T-cell (primary cell): ENCODE measurements around the gene MYOD1. TPM values are rescaled to one million over a fixed set of nuclear protein-coding genes. Genes with fewer than 3 reads are reported as not detected.

Source experiments
- ATAC-seq, 4 experiments: fragments of 200-7000 bp in 3 of 4; fragments of 150-1000 bp in 1 of 4; cut with Tn5 transposase; replicated peaks in 1 of 4; 1 replicate in 3 of 4; 2 replicates in 1 of 4; pipeline ENCODE4 v1.10.0; 2021; ENCODE audit warnings: moderate library complexity in 3 of 4, mild to moderate bottlenecking in 2 of 4, moderate number of reproducible peaks in 1 of 4
- CTCF ChIA-PET, 2 donors: fragments of 300-600 bp; sonication (Branson Sonifier 250); formaldehyde crosslinking; loops; one replicate each; lab custom pipeline; 2022; ENCODE audit warnings: antibody characterized with exemption in 2 of 2; lab: Charles Lee
- POLR2A ChIA-PET, 2 donors: fragments of 300-600 bp; sonication (Branson Sonifier 250); formaldehyde crosslinking; loops; one replicate each; lab custom pipeline; 2022; ENCODE audit warnings: antibody characterized with exemption in 2 of 2; lab: Charles Lee
- DNase-seq, 35 experiments: peaks; one replicate each; pipeline versions ENCODE4 v3.0.0 to v3.0.0-alpha.2; 2013 to 2023
- H3K27ac ChIP-seq: one replicate; pipeline ENCODE4 v1.5.1; 2013; ENCODE audit warnings: low read length
- H3K27me3 ChIP-seq, 2 experiments: replicated peaks in 1 of 2; 1 replicate in 1 of 2; 2 replicates in 1 of 2; pipeline versions ENCODE4 v1.6.1 to v1.7.0; 2013; ENCODE audit warnings: low read length in 1 of 2, mixed read lengths in 1 of 2; ENCODE audit not compliant: control insufficient read depth in 2 of 2, insufficient read depth in 2 of 2; ENCODE audit errors: extremely low read depth in 1 of 2
- H3K36me3 ChIP-seq, 2 donors: 1 replicate in 1 of 2; 2 replicates in 1 of 2; pipeline versions ENCODE4 v1.6.1 to v1.7.0; 2013; ENCODE audit warnings: low read length in 1 of 2; ENCODE audit not compliant: control insufficient read depth in 2 of 2, insufficient read depth in 1 of 2; ENCODE audit errors: extremely low read depth in 1 of 2
- H3K4me1 ChIP-seq, 2 experiments: 1 replicate in 1 of 2; 2 replicates in 1 of 2; pipeline versions ENCODE4 v1.6.1 to v1.7.0; 2013; ENCODE audit warnings: low read length in 2 of 2, mixed read lengths in 1 of 2; ENCODE audit not compliant: insufficient read depth in 2 of 2, control insufficient read depth in 1 of 2; ENCODE audit errors: extremely low read depth in 1 of 2
- H3K4me3 ChIP-seq, 2 donors: 1 replicate in 1 of 2; 2 replicates in 1 of 2; pipeline versions ENCODE4 v1.5.1 to v1.7.0; 2013; ENCODE audit warnings: mild to moderate bottlenecking in 2 of 2, low read length in 1 of 2, moderate library complexity in 1 of 2; ENCODE audit not compliant: control insufficient read depth in 1 of 2; ENCODE audit errors: extremely low read depth in 1 of 2
- H3K9me3 ChIP-seq: 2 replicates; pipeline ENCODE4 v1.7.0; 2013
- H3K27ac Mint-ChIP-seq, 2 donors: one replicate each; pipeline ENCODE4 v1.8.0; 2020 to 2021; ENCODE audit warnings: mild to moderate bottlenecking in 2 of 2, mixed read lengths in 2 of 2
- H3K27me3 Mint-ChIP-seq, 2 donors: one replicate each; pipeline ENCODE4 v1.8.0; 2021 to 2022; ENCODE audit warnings: mixed read lengths in 2 of 2
- H3K36me3 Mint-ChIP-seq: one replicate; pipeline ENCODE4 v1.8.0; 2021; ENCODE audit warnings: mixed read lengths
- H3K4me1 Mint-ChIP-seq, 3 donors: one replicate each; pipeline ENCODE4 v1.8.0; 2020 to 2022; ENCODE audit warnings: mixed read lengths in 3 of 3, mild to moderate bottlenecking in 1 of 3
- H3K4me3 Mint-ChIP-seq, 3 donors: one replicate each; pipeline ENCODE4 v1.8.0; 2020 to 2022; ENCODE audit warnings: mild to moderate bottlenecking in 3 of 3, mixed read lengths in 3 of 3, moderate library complexity in 3 of 3
- H3K9me3 Mint-ChIP-seq, 3 donors: one replicate each; pipeline ENCODE4 v1.8.0; 2020 to 2022; ENCODE audit warnings: mixed read lengths in 3 of 3
- WGBS: methylation state at CpG from one replicate; pipeline ENCODE4 v1.1.5; 2013; ENCODE audit warnings: missing lambda C conversion rate; ENCODE audit not compliant: insufficient coverage; 5-methylcytosine and 5-hydroxymethylcytosine counted together
- total RNA-seq, 35 experiments: library from RNA in 6 of 35; stranded (reverse) in 6 of 35; fragments of 120-200 nt in 1 of 35; gene quantifications; one replicate each; pipeline versions ENCODE4 v1.2.1 to v1.2.4 and lab custom pipeline; 2013 to 2026

The MYOD1 gene
- total RNA-seq, 5 donors from 2014 or later (not counting 1 experiment from before 2014, with no cell fraction given): not detected

- no peak overlapping the region for H3K4me3 ChIP-seq
- H3K4me1 ChIP-seq: no peaks in the 10 kb centered on the region
- Mint-ChIP-seq H3K4me1 (no peaks in the 10 kb centered on the region), H3K36me3 (no peaks in the 10 kb centered on the region), H3K4me3 (no peak overlapping the region), H3K27ac (no peak overlapping the region), H3K9me3 (no peaks in the 10 kb centered on the region), H3K27me3 (peaks cover 6 to 9% of the 10 kb centered on the region in 2 donors)
- H3K27me3 ChIP-seq: peaks cover 0 to 12% of the 10 kb centered on the region in 2 experiments
- no peak for ATAC-seq
- no peaks in the 10 kb centered on the region for H3K36me3 ChIP-seq
- no peak overlapping the region for H3K27ac ChIP-seq
- ChIA-PET POLR2A (no interaction called here), CTCF (interaction anchor here in 1 of 2 donors (0.7 kb wide), 1 partner anchor 11 kb away, joined by 3 read pairs; no protein-coding TSS in a partner anchor)
- no peak for DNase-seq
- H3K9me3 ChIP-seq: no peaks in the 10 kb centered on the region
- 75% methylated on average over 4 of the region's 7 CpGs for WGBS
These were observed 48.0 kb downstream of the MYOD1 start for GRCh38 chr11:17767301-17767885.

GRCh38 chr11:17767914-17768313 is 48.5 kb downstream of the MYOD1 start:
- 74% methylated on average over 2 of the region's 2 CpGs for WGBS
- Histone ChIP-seq H3K4me3 (no peak overlapping the region), H3K27me3 (peaks cover 0 to 12% of the 10 kb centered on the region in 2 experiments), H3K36me3 (no peaks in the 10 kb centered on the region), H3K9me3 (no peaks in the 10 kb centered on the region), H3K4me1 (no peaks in the 10 kb centered on the region), H3K27ac (no peak overlapping the region)
- POLR2A ChIA-PET: no interaction called here
- no peak overlapping the region for H3K4me3 Mint-ChIP-seq
- H3K4me1 Mint-ChIP-seq: no peaks in the 10 kb centered on the region
- ATAC-seq: no peak
- H3K27me3 Mint-ChIP-seq: peaks cover 6% of the 10 kb centered on the region in 2 donors
- DNase-seq: no peak
- H3K36me3 Mint-ChIP-seq: no peaks in the 10 kb centered on the region
- no peaks in the 10 kb centered on the region for H3K9me3 Mint-ChIP-seq
- CTCF ChIA-PET: no interaction called here
- H3K27ac Mint-ChIP-seq: no peak overlapping the region

- Mint-ChIP-seq H3K27ac (no peak overlapping the region), H3K4me3 (no peak overlapping the region), H3K36me3 (no peaks in the 10 kb centered on the region), H3K9me3 (no peaks in the 10 kb centered on the region), H3K27me3 (peaks cover 6% of the 10 kb centered on the region in 2 donors), H3K4me1 (no peaks in the 10 kb centered on the region)
- H3K27ac ChIP-seq: no peak overlapping the region
- 86% methylated on average over 6 of the region's 7 CpGs for WGBS
- no peaks in the 10 kb centered on the region for H3K4me1 ChIP-seq
- peaks cover 0 to 12% of the 10 kb centered on the region in 2 experiments for H3K27me3 ChIP-seq
- ATAC-seq: no peak
- POLR2A ChIA-PET: interaction anchor here in 1 of 2 donors (0.7 kb wide), 1 partner anchor 14 kb away, joined by 9 read pairs; no protein-coding TSS in a partner anchor
- no peaks in the 10 kb centered on the region for H3K9me3 ChIP-seq
- no peak for DNase-seq
- no peak overlapping the region for H3K4me3 ChIP-seq
- H3K36me3 ChIP-seq: no peaks in the 10 kb centered on the region
- CTCF ChIA-PET: no interaction called here
These were observed 49.2 kb downstream of the MYOD1 start for GRCh38 chr11:17768547-17768946.

GRCh38 chr11:17769218-17769617 is 49.8 kb downstream of the MYOD1 start:
- no peaks in the 10 kb centered on the region for H3K4me1 ChIP-seq
- H3K9me3 Mint-ChIP-seq: no peaks in the 10 kb centered on the region
- no peak overlapping the region for H3K4me3 ChIP-seq
- ChIA-PET POLR2A (interaction anchor here in 1 of 2 donors (0.7 kb wide), 1 partner anchor 13 kb away, joined by 9 read pairs; no protein-coding TSS in a partner anchor), CTCF (no interaction called here)
- H3K36me3 ChIP-seq: no peaks in the 10 kb centered on the region
- no peaks in the 10 kb centered on the region for H3K4me1 Mint-ChIP-seq
- H3K27ac ChIP-seq: no peak overlapping the region
- DNase-seq: no peak
- peaks cover 6% of the 10 kb centered on the region in 2 donors for H3K27me3 Mint-ChIP-seq
- H3K27ac Mint-ChIP-seq: no peak overlapping the region
- no peaks in the 10 kb centered on the region for H3K9me3 ChIP-seq
- no peak overlapping the region for H3K4me3 Mint-ChIP-seq
- no peak for ATAC-seq
- H3K36me3 Mint-ChIP-seq: no peaks in the 10 kb centered on the region
- WGBS: no CpG with 5 or more reads among the region's 1 CpG
- H3K27me3 ChIP-seq: peaks cover 0 to 8% of the 10 kb centered on the region in 2 experiments

GRCh38 chr11:17770048-17770652 is 50.8 kb downstream of the MYOD1 start:
- Mint-ChIP-seq H3K9me3 (no peaks in the 10 kb centered on the region), H3K4me1 (no peaks in the 10 kb centered on the region), H3K36me3 (no peaks in the 10 kb centered on the region), H3K4me3 (no peak overlapping the region), H3K27ac (no peak overlapping the region), H3K27me3 (peaks cover 6% of the 10 kb centered on the region in 2 donors)
- 90% methylated on average over 8 of the region's 9 CpGs for WGBS
- no peaks in the 10 kb centered on the region for H3K4me1 ChIP-seq
- no peak for ATAC-seq
- no peak for DNase-seq
- H3K27ac ChIP-seq: no peak overlapping the region
- H3K9me3 ChIP-seq: no peaks in the 10 kb centered on the region
- peaks cover 0 to 5% of the 10 kb centered on the region in 2 experiments for H3K27me3 ChIP-seq
- ChIA-PET POLR2A (no interaction called here), CTCF (no interaction called here)
- no peak overlapping the region for H3K4me3 ChIP-seq
- H3K36me3 ChIP-seq: no peaks in the 10 kb centered on the region

- no peaks in the 10 kb centered on the region for H3K36me3 Mint-ChIP-seq
- H3K36me3 ChIP-seq: no peaks in the 10 kb centered on the region
- peaks cover 0 to 2% of the 10 kb centered on the region in 2 donors for H3K27me3 Mint-ChIP-seq
- POLR2A ChIA-PET: no interaction called here
- H3K4me3 Mint-ChIP-seq: no peak overlapping the region
- no peaks in the 10 kb centered on the region for H3K9me3 ChIP-seq
- CTCF ChIA-PET: no interaction called here
- H3K9me3 Mint-ChIP-seq: no peaks in the 10 kb centered on the region
- DNase-seq (no peak), ATAC-seq (no peak)
- no peak overlapping the region for H3K27ac Mint-ChIP-seq
- H3K4me3 ChIP-seq: no peak overlapping the region
- no peak overlapping the region for H3K27ac ChIP-seq
- H3K27me3 ChIP-seq: peaks cover 0 to 4% of the 10 kb centered on the region in 2 experiments
- H3K4me1 ChIP-seq: no peaks in the 10 kb centered on the region
- no peaks in the 10 kb centered on the region for H3K4me1 Mint-ChIP-seq
These were observed 51.5 kb downstream of the MYOD1 start for GRCh38 chr11:17770917-17771316.
